Loucy (cell line): ENCODE measurements around the gene ERVW-1.

Experiments
- H2AFZ ChIP-seq: fragments of 200-600 bp; sonication (generic); 2 replicates; pipeline ENCODE4 v1.6.0; 2016; ENCODE audit warnings: antibody characterized with exemption, mild to moderate bottlenecking, low read length, moderate library complexity
- H3F3A ChIP-seq: fragments of 200-600 bp; 2 replicates; pipeline ENCODE4 v1.6.0; 2016; ENCODE audit warnings: antibody characterized with exemption, low read depth, mild to moderate bottlenecking
- H3K27me3 ChIP-seq: fragments of 200-600 bp; sonication (generic); 2 replicates; pipeline ENCODE4 v1.6.1; 2014; ENCODE audit warnings: low read length, mild to moderate bottlenecking; ENCODE audit not compliant: insufficient read depth, poor library complexity, severe bottlenecking
- H3K36me3 ChIP-seq: fragments of 200-600 bp; sonication (generic); 2 replicates; pipeline ENCODE4 v1.6.1; 2016; ENCODE audit warnings: low read length; ENCODE audit not compliant: insufficient read depth
- H3K4me1 ChIP-seq: fragments of 200-600 bp; sonication (generic); 2 replicates; pipeline ENCODE4 v1.5.1; 2014; ENCODE audit warnings: low read length, mild to moderate bottlenecking; ENCODE audit not compliant: insufficient read depth, poor library complexity, severe bottlenecking
- H3K4me2 ChIP-seq: fragments of 200-600 bp; sonication (generic); 2 replicates; pipeline ENCODE4 v1.6.0; 2014; ENCODE audit warnings: antibody characterized with exemption, low read length, low read depth, mild to moderate bottlenecking; ENCODE audit not compliant: poor library complexity, severe bottlenecking
- H3K4me3 ChIP-seq: fragments of 200-600 bp; sonication (generic); 2 replicates; pipeline ENCODE4 v1.5.1; 2014; ENCODE audit warnings: low read length, mild to moderate bottlenecking, mixed read lengths; ENCODE audit not compliant: poor library complexity, severe bottlenecking
- H3K79me2 ChIP-seq: fragments of 200-600 bp; sonication (generic); 2 replicates; pipeline ENCODE4 v1.6.1; 2014; ENCODE audit warnings: low read length; ENCODE audit not compliant: insufficient read depth
- H3K9ac ChIP-seq: fragments of 200-600 bp; sonication (generic); 2 replicates; pipeline ENCODE4 v1.6.0; 2014; ENCODE audit warnings: mild to moderate bottlenecking, low read depth, low read length, moderate library complexity; ENCODE audit not compliant: poor library complexity, severe bottlenecking
- H3K9me2 ChIP-seq: fragments of 200-600 bp; sonication (generic); replicated peaks from 2 replicates; pipeline ENCODE4 v1.6.1; 2016; ENCODE audit warnings: low read depth, low read length, mixed read lengths
- H3K9me3 ChIP-seq: fragments of 200-600 bp; sonication (generic); 2 replicates; pipeline ENCODE4 v1.6.1; 2014; ENCODE audit warnings: mild to moderate bottlenecking, antibody characterized with exemption, low read length, low read depth; ENCODE audit not compliant: insufficient read depth
- H4K20me1 ChIP-seq: fragments of 200-600 bp; sonication (generic); 2 replicates; pipeline ENCODE4 v1.6.0; 2014; ENCODE audit warnings: antibody characterized with exemption, low read length, mild to moderate bottlenecking; ENCODE audit not compliant: insufficient read depth, poor library complexity, severe bottlenecking
- EZH2phosphoT487 ChIP-seq: fragments of 200-600 bp; IDR thresholded peaks from 2 replicates; pipeline ENCODE4 v1.6.1; 2018; ENCODE audit warnings: antibody characterized with exemption, mild to moderate bottlenecking, moderate library complexity, borderline replicate concordance
- TF ChIP-seq, protein P1 (sequence below): fragments of 200-600 bp; sonication (generic); conservative IDR thresholded peaks from 2 replicates; pipeline ENCODE4 v1.5.1; 2014; ENCODE audit warnings: mild to moderate bottlenecking, antibody characterized with exemption, low read length

The ERVW-1 gene

DNA sequence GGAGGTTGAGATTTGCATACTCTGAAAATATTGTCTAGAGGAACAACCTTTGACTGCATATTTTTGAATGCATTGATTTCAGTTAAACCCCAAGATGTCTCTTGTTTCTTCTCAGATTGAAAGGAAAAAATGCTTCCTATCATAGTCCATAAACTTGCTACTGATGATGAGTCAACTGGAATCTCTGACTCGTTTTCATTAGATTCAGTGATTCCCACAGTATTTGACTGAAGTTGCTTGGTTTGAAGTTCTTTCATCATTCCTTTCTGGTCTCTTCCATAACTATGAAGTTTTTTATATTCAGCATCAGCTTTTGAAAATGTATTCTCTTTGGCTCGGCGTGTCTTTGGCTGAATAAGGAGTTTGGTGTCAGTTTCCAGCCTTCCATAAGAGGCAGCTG, 39.9 kb upstream of the ERVW-1 start:
- no peak for TF ChIP-seq EZH2phosphoT487
- TF ChIP-seq, protein P1, sequence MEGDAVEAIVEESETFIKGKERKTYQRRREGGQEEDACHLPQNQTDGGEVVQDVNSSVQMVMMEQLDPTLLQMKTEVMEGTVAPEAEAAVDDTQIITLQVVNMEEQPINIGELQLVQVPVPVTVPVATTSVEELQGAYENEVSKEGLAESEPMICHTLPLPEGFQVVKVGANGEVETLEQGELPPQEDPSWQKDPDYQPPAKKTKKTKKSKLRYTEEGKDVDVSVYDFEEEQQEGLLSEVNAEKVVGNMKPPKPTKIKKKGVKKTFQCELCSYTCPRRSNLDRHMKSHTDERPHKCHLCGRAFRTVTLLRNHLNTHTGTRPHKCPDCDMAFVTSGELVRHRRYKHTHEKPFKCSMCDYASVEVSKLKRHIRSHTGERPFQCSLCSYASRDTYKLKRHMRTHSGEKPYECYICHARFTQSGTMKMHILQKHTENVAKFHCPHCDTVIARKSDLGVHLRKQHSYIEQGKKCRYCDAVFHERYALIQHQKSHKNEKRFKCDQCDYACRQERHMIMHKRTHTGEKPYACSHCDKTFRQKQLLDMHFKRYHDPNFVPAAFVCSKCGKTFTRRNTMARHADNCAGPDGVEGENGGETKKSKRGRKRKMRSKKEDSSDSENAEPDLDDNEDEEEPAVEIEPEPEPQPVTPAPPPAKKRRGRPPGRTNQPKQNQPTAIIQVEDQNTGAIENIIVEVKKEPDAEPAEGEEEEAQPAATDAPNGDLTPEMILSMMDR, result no peak
- Histone ChIP-seq H3K36me3 (peaks cover 10% of the 10 kb centered on the region; the same call in 1 of the 2 replicates), H3K4me2 (no peak overlapping the region), H3K79me2 (no peaks in the 10 kb centered on the region), H3K27me3 (no peaks in the 10 kb centered on the region), H3K9me2 (no peaks in the 10 kb centered on the region), H3K4me1 (no peaks in the 10 kb centered on the region), H4K20me1 (no peaks in the 10 kb centered on the region), H3K4me3 (no peak overlapping the region), H3K9me3 (no peaks in the 10 kb centered on the region), H3F3A (no peaks in the 10 kb centered on the region), H2AFZ (no peak overlapping the region), H3K9ac (no peak overlapping the region)

DNA sequence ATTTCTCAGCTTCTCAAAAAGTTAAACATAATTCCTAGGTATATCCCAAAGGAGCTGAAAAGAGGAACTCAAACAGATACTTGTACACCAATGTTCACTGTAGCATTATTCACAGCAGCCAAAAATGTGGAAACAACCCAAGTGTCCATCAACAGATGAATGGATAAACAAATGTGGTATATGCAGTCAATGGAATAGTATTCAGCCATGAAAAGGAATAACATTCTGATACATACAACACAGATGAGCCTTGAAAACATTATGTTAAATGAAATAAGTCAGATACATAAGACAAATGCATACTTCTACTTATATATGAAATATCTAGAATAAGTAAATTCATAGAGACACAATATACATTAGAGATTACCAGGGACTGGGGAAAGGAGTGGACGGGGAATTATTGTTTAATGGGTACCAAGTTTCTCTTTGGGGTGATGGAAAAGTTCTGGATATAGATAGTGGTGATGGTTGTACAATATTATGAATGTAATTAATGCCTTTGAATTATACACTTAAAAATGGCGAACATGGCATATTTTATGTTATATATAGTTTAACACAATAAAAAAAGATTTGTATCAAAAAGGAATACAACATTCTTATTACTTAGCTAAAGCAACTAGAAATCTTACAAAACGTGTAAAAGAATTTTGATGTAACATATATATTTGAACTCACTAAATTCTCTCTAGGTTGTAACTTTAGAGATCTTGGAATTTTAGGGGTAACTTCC, 35.6 kb upstream of the ERVW-1 start:
- TF ChIP-seq, protein P1, result no peak
- no peak for TF ChIP-seq EZH2phosphoT487

DNA sequence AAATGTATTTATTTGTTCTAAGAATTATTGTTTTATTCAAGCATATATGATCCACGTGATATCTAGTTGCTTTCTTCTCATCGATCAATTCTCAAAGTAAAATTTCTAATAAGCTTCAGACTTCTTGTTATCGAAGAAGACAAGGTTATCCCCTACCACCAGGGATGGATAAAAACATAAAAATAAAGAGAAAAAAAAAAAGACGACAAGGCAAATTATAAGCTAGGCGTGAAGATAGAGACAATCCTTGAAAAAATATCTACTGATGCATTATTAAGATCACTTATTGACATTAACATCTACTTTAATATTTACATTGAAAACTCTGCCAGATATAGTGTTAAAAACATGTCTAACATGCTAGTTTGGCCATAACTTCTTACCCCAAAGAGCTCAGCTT, 31.2 kb upstream of the ERVW-1 start:
- Histone ChIP-seq H3F3A (no peaks in the 10 kb centered on the region), H3K27me3 (no peaks in the 10 kb centered on the region), H3K79me2 (no peaks in the 10 kb centered on the region), H3K9me3 (no peaks in the 10 kb centered on the region), H3K4me3 (no peak overlapping the region), H3K4me1 (no peaks in the 10 kb centered on the region), H3K9ac (no peak overlapping the region), H3K9me2 (no peaks in the 10 kb centered on the region), H3K36me3 (no peaks in the 10 kb centered on the region), H2AFZ (no peak overlapping the region), H4K20me1 (no peaks in the 10 kb centered on the region), H3K4me2 (no peak overlapping the region)
- TF ChIP-seq, protein P1, result no peak
- TF ChIP-seq EZH2phosphoT487, result no peak

More for the DNA sequence above, 35.6 kb upstream of the ERVW-1 start:
- H3K36me3 ChIP-seq, result peaks cover 10% of the 10 kb centered on the region; the same call in 1 of the 2 replicates
- no peaks in the 10 kb centered on the region for H3F3A ChIP-seq
- no peaks in the 10 kb centered on the region for H3K79me2 ChIP-seq
- H3K9me3 ChIP-seq, result no peaks in the 10 kb centered on the region
- H3K9me2 ChIP-seq, result no peaks in the 10 kb centered on the region
- no peak overlapping the region for H3K4me2 ChIP-seq
- H3K27me3 ChIP-seq, result no peaks in the 10 kb centered on the region
- H4K20me1 ChIP-seq, result no peaks in the 10 kb centered on the region
- H3K4me1 ChIP-seq, result no peaks in the 10 kb centered on the region
- H3K4me3 ChIP-seq, result no peak overlapping the region
- no peak overlapping the region for H2AFZ ChIP-seq
- H3K9ac ChIP-seq, result no peak overlapping the region
